Upper lobe of left lung (tissue), 4 donors: ENCODE results near the gene GABRB3.

Experiments
- EP300 ChIP-seq, 4 donors: sonication (generic); formaldehyde crosslinking; IDR thresholded peaks; one replicate each; pipeline ENCODE4 v1.5.1; 2017; ENCODE audit warnings: antibody characterized with exemption in 4 of 4, control low read depth in 2 of 4
- POLR2AphosphoS5 ChIP-seq, 2 donors: sonication (generic); formaldehyde crosslinking; IDR thresholded peaks; one replicate each; pipeline ENCODE4 v1.5.1; 2017; ENCODE audit warnings: antibody characterized with exemption in 2 of 2
- TF ChIP-seq, protein P1 (sequence below), 6 experiments: fragments of 450-650 bp in 4 of 6; fragments of 200-600 bp in 2 of 6; sonication (generic) in 2 of 6; IDR thresholded peaks; one replicate each; pipeline ENCODE4 v1.5.1; 2016 to 2019; ENCODE audit warnings: antibody characterized with exemption in 6 of 6

DNA sequence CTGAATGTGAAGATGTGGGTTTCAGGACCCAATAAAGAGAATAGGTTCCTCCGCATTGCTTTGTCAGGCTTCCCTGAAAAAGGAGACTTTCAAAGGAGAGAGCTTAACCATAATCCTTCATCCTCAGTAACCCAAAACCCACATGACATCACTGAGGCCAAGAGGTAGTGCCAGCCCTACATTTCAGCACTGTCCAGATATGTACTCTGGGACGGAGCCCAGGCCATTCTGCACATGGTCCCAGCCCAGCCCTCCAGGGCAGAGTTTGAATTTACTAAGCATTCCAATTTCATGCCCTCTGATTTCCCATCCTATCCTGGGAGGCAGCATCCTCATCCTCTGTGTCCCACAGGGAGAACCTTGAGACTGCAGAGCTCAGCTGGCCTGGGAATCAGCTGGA, 210.5 kb downstream of the GABRB3 start:
- TF ChIP-seq, protein P1, sequence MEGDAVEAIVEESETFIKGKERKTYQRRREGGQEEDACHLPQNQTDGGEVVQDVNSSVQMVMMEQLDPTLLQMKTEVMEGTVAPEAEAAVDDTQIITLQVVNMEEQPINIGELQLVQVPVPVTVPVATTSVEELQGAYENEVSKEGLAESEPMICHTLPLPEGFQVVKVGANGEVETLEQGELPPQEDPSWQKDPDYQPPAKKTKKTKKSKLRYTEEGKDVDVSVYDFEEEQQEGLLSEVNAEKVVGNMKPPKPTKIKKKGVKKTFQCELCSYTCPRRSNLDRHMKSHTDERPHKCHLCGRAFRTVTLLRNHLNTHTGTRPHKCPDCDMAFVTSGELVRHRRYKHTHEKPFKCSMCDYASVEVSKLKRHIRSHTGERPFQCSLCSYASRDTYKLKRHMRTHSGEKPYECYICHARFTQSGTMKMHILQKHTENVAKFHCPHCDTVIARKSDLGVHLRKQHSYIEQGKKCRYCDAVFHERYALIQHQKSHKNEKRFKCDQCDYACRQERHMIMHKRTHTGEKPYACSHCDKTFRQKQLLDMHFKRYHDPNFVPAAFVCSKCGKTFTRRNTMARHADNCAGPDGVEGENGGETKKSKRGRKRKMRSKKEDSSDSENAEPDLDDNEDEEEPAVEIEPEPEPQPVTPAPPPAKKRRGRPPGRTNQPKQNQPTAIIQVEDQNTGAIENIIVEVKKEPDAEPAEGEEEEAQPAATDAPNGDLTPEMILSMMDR (IDR thresholded peaks at IDR 0.05), result no peak
- no peak for TF ChIP-seq EP300 (IDR thresholded peaks at IDR 0.05)
- TF ChIP-seq POLR2AphosphoS5 (IDR thresholded peaks at IDR 0.05), result no peak
